Stimulated activated effector memory CD8-positive, alpha-beta T cell treated with anti-CD3 and anti-CD28 coated beads, Interleukin-12 subunit alpha, Interleukin-12 subunit beta, amount 100 ng/mL, for 72 hours (primary cell): ENCODE data around the gene LSM6.

Experiments
- ATAC-seq: fragments of 150-1000 bp; cut with Tn5 transposase; 2 replicates; pipeline ENCODE4 v1.10.0; 2021
- DNase-seq, 2 donors: peaks; one replicate each; pipeline ENCODE4 v3.0.0; 2021 to 2022; ENCODE audit warnings: low spot score in 2 of 2
- H3K27ac Mint-ChIP-seq: one replicate; pipeline ENCODE4 v1.8.0; 2022; ENCODE audit warnings: mild to moderate bottlenecking, mixed read lengths
- H3K36me3 Mint-ChIP-seq: one replicate; pipeline ENCODE4 v1.8.0; 2022; ENCODE audit warnings: mild to moderate bottlenecking, mixed read lengths
- H3K4me1 Mint-ChIP-seq: one replicate; pipeline ENCODE4 v1.8.0; 2022; ENCODE audit warnings: mixed read lengths
- H3K4me3 Mint-ChIP-seq: one replicate; pipeline ENCODE4 v1.8.0; 2022; ENCODE audit warnings: mild to moderate bottlenecking, mixed read lengths
- H3K9me3 Mint-ChIP-seq: one replicate; pipeline ENCODE4 v1.8.0; 2022; ENCODE audit warnings: mixed read lengths

LSM6 gene

DNA sequence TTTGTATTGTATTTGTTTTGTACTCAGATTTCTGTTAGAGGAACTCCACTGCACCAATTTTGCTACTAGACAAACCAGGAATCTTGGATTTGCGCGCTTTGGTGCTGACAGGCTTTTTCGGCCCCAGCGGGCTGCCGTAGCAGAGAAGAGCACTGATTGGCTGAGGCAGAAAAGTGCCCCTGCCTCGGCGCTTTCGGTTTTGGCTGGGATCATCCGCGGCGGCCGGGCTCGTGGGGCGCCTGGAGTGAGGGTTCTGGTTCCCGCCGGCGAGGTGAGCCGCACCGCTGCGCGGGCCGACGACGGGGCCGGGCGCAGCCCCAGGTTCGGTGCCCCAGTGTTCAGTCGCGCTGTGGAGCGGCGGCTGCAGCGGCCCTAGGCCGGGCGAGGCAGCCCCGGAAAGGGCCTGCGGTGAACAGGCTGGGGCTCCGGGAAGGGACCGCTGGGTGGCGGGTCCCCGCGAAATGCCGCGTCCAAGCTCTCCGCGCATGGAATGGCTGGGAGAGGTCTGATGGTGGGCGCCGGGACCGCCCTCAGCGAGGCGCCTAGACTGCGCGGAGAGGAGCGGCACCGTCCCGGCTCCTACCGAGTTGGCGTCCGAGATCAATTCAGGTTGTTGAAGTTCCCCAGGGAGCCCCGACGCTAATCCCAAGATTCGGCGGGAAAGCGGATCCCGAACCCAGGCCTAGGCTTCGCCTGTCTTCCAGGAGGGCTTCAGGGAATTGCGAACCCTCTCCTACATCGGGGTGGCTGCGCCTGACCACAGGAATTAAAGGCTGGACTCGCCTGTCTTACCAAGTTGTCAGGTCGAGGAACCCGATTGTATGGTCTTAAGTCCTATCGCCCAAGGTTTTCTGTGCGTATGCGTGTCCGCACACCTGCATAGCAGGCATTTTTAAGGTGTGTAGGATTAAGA is at the start of gene LSM6:
TSS of gene LSM6 (plus strand) at position 178 of the 913 bp plus-strand sequence. CDS start 7,204 bp downstream, outside the sequence.
- peak; percentile 94 for ATAC-seq
- DNase-seq: peak; percentile 60 to 88
- peaks cover 33% of the 10 kb centered on the region for H3K36me3 Mint-ChIP-seq
- H3K9me3 Mint-ChIP-seq: no peaks in the 10 kb centered on the region
- peaks cover 46% of the 10 kb centered on the region for H3K4me1 Mint-ChIP-seq
- H3K27ac Mint-ChIP-seq: peak within 1 kb of the TSS; percentile 96
- peak within 1 kb of the TSS; percentile 78 for H3K4me3 Mint-ChIP-seq

DNA sequence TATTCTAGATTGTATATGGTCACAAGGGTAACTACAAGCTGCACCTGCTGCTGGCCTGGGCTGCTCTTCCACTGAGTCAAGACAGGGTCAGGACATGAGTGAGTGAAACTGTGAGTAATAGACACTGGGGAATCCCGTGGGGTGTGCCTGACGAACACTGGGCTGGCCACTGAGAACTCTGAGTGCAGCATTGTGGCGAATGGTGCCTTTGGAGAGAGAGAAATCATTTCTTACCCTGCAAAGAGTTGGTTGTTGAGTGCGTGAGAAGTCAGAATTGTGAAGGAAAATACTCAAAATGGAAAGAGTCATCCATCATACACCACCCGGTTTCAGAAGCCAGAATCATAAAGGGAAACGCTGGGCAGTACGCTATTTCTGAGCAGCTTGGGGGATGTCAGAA is 43.1 kb upstream of the LSM6 start:
- ATAC-seq (peak; percentile 100), DNase-seq (peak; percentile 36 to 85)
- H3K4me3 Mint-ChIP-seq: peak overlapping the region; percentile 35
- H3K4me1 Mint-ChIP-seq: peaks cover 37% of the 10 kb centered on the region
- H3K36me3 Mint-ChIP-seq: peaks cover 7% of the 10 kb centered on the region
- H3K27ac Mint-ChIP-seq: peak overlapping the region; percentile 69
- H3K9me3 Mint-ChIP-seq: no peaks in the 10 kb centered on the region

DNA sequence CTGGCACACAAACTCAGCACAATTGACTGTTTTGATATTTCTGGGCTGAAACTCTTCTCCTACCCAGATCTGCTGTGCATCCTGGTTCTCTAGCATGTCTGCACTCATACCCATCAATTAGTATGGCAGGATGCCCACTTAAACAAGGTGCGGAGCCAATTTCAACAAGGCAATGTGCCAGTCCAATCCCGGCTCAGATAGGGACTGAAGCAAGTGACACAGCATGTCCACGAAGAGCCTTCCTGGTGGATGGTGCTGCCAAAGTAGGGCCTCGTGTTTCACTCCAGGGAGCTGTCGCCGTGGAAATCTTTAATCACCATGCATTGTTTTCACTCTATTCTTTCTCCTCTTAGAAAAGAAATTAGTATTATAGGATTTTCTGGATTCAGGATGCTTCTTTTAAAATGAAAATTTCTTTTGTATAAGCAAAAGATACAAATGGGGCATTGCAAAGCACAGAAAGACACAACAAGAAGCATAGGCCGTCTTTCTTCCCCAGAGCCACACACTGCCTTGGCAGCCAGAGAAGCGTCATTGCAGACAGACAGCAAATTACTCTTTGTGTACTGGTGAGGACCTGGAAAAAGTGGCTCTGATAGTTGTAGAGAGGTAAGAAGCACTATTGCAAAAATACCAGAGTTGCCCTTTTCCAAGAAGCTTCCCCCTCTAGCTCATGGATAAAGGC is 40.6 kb upstream of the LSM6 start:
- peaks cover 37% of the 10 kb centered on the region for H3K4me1 Mint-ChIP-seq

DNA sequence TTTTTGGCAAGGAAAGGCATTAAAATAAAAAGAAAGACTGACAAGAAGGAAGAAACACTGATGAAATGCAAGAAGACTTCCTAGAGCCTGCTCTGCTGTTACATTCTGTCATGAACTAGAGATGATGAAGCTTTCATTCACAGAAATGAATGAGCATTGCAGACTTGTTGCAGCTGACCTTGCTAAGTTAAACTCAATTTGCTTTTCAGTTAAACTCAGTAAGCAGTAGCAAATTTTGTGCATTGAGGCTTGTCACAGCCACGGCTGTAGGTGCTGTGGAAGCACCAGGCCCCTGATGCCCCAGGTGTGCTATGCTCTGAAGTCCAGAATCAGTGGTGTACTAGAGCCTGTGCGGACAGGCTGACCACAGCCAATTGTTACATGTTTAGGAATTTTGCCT is 39.6 kb upstream of the LSM6 start:
- H3K9me3 Mint-ChIP-seq: no peaks in the 10 kb centered on the region
- peaks cover 27% of the 10 kb centered on the region for H3K4me1 Mint-ChIP-seq
- ATAC-seq (no peak), DNase-seq (no peak)
- peaks cover 7% of the 10 kb centered on the region for H3K36me3 Mint-ChIP-seq
- H3K4me3 Mint-ChIP-seq: no peak overlapping the region
- H3K27ac Mint-ChIP-seq: no peak overlapping the region

More for the DNA sequence above, 40.6 kb upstream of the LSM6 start:
- no peak overlapping the region for H3K27ac Mint-ChIP-seq
- H3K9me3 Mint-ChIP-seq: no peaks in the 10 kb centered on the region
- DNase-seq: no peak
- peaks cover 7% of the 10 kb centered on the region for H3K36me3 Mint-ChIP-seq
- no peak for ATAC-seq
- H3K4me3 Mint-ChIP-seq: no peak overlapping the region

DNA sequence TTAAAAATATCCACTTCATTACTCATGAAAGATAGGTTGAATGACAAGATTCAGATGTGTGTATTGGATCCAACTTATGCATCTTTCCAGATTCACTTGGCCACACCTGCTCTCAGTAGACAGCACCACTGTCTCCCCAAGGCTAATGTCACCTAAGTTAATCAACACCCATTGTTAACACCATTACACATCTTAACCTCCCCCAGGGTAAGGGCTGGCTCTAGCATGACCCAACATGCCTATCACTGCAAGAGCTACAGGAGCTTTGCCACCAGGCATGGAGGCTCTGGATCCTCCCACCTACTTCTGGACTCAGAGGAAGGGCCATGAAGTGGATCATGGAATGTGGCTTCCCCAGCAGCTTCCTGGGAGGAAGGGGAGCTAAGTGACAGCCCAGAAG is 32.8 kb upstream of the LSM6 start:
- no peak for DNase-seq
- no peak overlapping the region for H3K27ac Mint-ChIP-seq
- H3K9me3 Mint-ChIP-seq: no peaks in the 10 kb centered on the region
- H3K4me3 Mint-ChIP-seq: no peak overlapping the region
- H3K36me3 Mint-ChIP-seq: no peaks in the 10 kb centered on the region
- no peaks in the 10 kb centered on the region for H3K4me1 Mint-ChIP-seq
- ATAC-seq: no peak

- H3K27ac Mint-ChIP-seq: no peak overlapping the region
- no peaks in the 10 kb centered on the region for H3K9me3 Mint-ChIP-seq
- no peak overlapping the region for H3K4me3 Mint-ChIP-seq
- H3K36me3 Mint-ChIP-seq: no peaks in the 10 kb centered on the region
- H3K4me1 Mint-ChIP-seq: no peaks in the 10 kb centered on the region
- ATAC-seq (no peak), DNase-seq (no peak)
Measured at GRCh38 chr4:146143888-146144287, 31.6 kb upstream of the LSM6 start.

DNA sequence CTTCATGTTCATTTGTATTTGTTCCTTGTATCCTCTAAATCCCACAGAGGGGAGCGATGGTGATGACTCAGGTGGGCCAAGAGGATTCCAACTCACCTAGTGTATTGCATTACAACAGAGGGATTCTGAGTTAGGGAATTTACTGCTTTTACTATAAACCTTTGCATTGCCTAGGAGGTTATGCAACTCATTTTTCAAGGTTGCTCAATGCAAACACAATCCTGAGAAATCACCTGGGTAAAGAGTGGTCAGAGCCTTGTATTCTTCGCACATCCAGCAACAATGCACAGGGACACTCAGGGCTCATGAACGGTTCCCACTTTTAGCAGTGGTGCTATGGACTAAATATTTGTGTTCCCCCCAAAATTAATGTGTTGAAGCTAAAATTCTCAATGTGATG is 28.6 kb upstream of the LSM6 start:
- no peaks in the 10 kb centered on the region for H3K9me3 Mint-ChIP-seq
- DNase-seq (no peak), ATAC-seq (no peak)
- no peak overlapping the region for H3K4me3 Mint-ChIP-seq
- no peak overlapping the region for H3K27ac Mint-ChIP-seq
- H3K4me1 Mint-ChIP-seq: no peaks in the 10 kb centered on the region
- H3K36me3 Mint-ChIP-seq: no peaks in the 10 kb centered on the region

DNA sequence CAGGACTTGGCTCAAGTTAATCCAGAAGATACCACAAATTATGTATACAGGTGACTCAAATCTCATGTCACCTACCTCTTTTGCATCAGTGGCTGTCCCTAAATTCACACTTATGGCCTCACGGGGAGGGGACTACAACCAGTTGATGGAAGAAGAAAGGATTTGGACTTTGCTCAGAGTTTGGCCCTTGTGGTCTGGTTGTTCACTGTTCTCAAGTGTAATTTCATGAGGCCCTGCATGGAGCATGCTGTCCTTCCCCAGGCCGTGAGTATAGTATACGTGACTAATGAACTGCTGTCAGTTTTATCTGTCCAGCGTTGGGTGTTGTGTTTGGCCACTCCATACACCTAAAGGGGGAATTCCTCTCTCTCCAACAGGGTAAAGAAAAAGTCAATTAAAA is 27.5 kb upstream of the LSM6 start:
- H3K4me3 Mint-ChIP-seq: no peak overlapping the region

DNA sequence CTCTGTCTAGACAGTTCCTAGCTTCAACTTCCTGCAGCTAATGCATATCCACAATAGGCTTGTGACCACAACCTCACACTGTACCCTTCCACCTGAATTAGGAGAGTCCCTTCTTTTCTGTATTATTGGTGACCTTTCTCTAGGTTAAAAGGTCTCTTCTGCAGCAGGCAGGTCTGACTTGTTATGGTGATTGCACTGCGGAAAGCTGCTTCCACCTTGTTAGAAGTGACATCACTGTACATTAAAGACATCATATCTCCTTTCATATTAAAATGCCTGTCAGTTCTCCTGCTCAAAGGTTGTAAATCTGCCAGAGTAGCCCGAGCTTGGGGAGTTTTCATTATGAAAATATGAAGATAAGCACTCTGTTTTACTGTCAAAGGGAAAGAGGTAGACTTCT is 21.5 kb upstream of the LSM6 start:
- H3K27ac Mint-ChIP-seq: no peak overlapping the region
- H3K36me3 Mint-ChIP-seq: no peaks in the 10 kb centered on the region
- H3K4me1 Mint-ChIP-seq: peaks cover under 1% of the 10 kb centered on the region
- ATAC-seq (no peak), DNase-seq (no peak)
- H3K4me3 Mint-ChIP-seq: no peak overlapping the region
- H3K9me3 Mint-ChIP-seq: no peaks in the 10 kb centered on the region

More for the DNA sequence above, 27.5 kb upstream of the LSM6 start:
- Mint-ChIP-seq H3K4me1 (no peaks in the 10 kb centered on the region), H3K36me3 (no peaks in the 10 kb centered on the region), H3K9me3 (no peaks in the 10 kb centered on the region), H3K27ac (no peak overlapping the region)
- DNase-seq (no peak), ATAC-seq (no peak)

GRCh38 chr4:146155152-146155724 is 20.3 kb upstream of the LSM6 start:
- H3K27ac Mint-ChIP-seq: no peak overlapping the region
- no peaks in the 10 kb centered on the region for H3K9me3 Mint-ChIP-seq
- no peaks in the 10 kb centered on the region for H3K36me3 Mint-ChIP-seq
- H3K4me3 Mint-ChIP-seq: no peak overlapping the region
- peaks cover 10% of the 10 kb centered on the region for H3K4me1 Mint-ChIP-seq
- ATAC-seq: peak; percentile 76
- DNase-seq: no peak

DNA sequence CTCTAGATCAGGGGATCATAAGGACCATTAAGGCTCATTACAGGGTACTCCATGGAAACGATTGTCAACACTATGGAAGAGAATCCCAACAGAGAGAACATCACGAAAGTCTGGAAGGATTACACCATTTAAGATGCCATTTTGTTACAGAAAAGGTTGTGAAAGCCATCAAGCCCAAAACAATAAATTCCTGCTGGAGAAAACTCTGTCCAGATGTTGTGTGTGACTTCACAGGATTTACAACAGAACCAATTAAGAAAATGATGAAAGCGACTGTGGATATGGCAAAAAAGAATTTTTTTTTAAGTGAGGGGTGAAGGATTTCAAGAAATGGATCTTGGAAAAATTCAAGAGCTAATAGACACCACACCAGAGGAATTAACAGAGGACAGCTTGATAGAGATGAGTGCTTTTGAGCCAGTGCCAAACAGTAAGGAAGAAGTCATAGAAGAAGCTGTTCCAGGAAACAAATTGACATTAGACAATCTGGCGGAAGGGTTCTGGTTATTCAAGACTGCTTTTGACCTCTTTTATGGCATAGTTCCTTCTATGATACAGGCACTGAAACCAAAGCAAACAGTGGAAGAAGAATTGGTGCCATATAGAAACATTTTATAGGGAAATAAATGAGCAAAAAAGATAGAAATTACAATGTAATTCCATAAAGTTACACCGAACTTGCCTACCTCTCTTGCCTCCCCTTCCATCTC is 17.3 kb upstream of the LSM6 start:
- DNase-seq: no peak
- H3K27ac Mint-ChIP-seq: no peak overlapping the region
- no peaks in the 10 kb centered on the region for H3K36me3 Mint-ChIP-seq
- H3K9me3 Mint-ChIP-seq: no peaks in the 10 kb centered on the region
- no peak for ATAC-seq
- H3K4me3 Mint-ChIP-seq: no peak overlapping the region
- H3K4me1 Mint-ChIP-seq: peaks cover 10% of the 10 kb centered on the region

GRCh38 chr4:146159384-146160058 is 16.0 kb upstream of the LSM6 start:
- Mint-ChIP-seq H3K4me1 (peaks cover 10% of the 10 kb centered on the region), H3K4me3 (peak overlapping the region; percentile 9), H3K36me3 (no peaks in the 10 kb centered on the region), H3K27ac (peak overlapping the region; percentile 74), H3K9me3 (no peaks in the 10 kb centered on the region)
- ATAC-seq (peak; percentile 98), DNase-seq (peak in 1 of 2 donors; percentile 57)

- Mint-ChIP-seq H3K36me3 (no peaks in the 10 kb centered on the region), H3K27ac (no peak overlapping the region), H3K4me3 (no peak overlapping the region), H3K4me1 (peaks cover 10% of the 10 kb centered on the region), H3K9me3 (no peaks in the 10 kb centered on the region)
- ATAC-seq (no peak), DNase-seq (no peak)
Measured at GRCh38 chr4:146161243-146161642, 14.3 kb upstream of the LSM6 start.

DNA sequence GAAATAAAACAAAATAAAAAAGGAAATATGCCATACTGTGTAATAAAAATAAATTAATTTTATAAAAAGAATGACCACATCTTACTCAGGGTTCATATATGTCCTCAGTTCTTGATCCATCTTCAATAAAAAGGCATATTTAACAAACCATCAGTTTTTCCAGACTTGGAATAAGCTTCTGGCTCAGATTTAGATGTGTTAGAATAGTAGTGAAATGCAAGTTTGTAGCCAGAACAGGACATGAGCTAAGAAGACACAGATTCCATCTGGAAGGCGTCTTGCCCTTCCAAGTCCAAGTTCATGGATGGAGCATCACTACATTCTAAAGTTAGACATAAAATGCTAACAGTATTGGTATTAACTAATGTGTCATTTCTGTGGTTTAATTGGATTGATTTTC is 10.3 kb upstream of the LSM6 start:
- H3K27ac Mint-ChIP-seq: no peak overlapping the region
- ATAC-seq (no peak), DNase-seq (no peak)
- H3K4me1 Mint-ChIP-seq: no peaks in the 10 kb centered on the region
- H3K36me3 Mint-ChIP-seq: no peaks in the 10 kb centered on the region
- no peak overlapping the region for H3K4me3 Mint-ChIP-seq
- no peaks in the 10 kb centered on the region for H3K9me3 Mint-ChIP-seq

DNA sequence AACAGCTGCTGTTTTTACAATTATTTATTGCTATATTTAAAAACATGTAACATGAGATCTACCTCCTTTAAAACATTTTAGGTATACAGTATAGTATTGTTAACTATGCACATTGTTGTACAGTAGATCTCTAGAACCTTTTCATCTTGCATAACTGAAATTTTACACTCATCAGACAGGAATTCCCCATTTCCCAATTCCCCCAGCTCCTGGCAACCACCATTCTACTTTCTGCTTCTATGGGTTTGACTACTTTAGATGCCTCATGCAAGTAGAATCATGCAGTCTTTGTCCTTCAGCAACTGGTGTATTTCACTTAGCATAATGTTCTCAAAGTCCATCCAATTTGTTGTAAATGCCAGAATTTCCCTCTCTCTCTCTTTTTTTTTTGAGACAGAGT is 9.7 kb upstream of the LSM6 start:
- no peak overlapping the region for H3K4me3 Mint-ChIP-seq
- H3K4me1 Mint-ChIP-seq: no peaks in the 10 kb centered on the region
- H3K27ac Mint-ChIP-seq: no peak overlapping the region
- no peaks in the 10 kb centered on the region for H3K9me3 Mint-ChIP-seq
- no peaks in the 10 kb centered on the region for H3K36me3 Mint-ChIP-seq
- no peak for DNase-seq
- ATAC-seq: peak; percentile 42
